ENCODE measurements around the gene BLTP2. TPM values are rescaled to one million over a fixed set of nuclear protein-coding genes. Genes with fewer than 3 reads are reported as not detected.

BLTP2 gene
- total RNA-seq (2022; extraction: Qiagen RNA extraction; ENCODE audit: low read depth): 50.8 to 63.8 TPM (median 58.0 TPM) in 5 replicates

DNA sequence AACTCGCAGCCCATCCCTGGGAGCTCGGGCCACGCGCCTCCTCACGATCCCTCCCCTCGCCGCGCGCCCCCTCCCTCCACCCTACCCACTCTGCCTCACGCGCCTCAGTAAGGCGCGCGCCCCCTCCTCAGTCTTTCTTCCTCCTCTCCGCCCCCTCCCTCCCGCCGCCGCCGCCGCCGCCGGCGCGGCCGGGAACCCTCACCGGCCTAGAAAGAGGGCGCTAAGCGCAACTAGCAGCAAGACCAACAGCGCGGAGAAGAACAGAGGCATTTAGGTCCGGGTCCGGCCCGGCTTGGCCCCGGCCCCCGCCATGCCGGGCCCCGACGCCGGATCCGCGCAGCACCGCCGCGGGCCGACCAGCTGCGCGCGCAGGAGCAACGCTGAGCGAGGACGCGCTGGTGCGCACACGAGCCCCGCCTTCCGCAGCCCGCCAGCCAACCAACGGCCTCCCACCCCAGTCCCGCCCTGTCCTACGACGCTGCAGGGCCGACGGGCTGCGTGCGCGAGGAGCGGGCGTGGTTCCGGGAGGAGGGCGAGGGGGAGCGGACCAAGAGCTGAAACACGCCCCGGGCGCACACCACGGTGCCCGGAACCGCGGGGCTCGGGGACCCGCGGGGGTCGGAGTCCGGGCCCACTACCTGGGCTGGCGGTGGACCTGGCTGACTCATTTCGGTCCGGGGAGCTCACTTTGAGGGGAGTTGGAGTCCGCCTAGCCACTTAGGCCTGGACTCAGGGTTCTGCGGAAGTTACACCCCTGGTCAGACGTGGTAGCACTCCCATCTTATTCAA, at the start of gene BLTP2:
Gene BLTP2 (minus strand): TSS at position 372 of the 789 bp plus-strand sequence. CDS start 102 bp downstream, at position 270.

DNA sequence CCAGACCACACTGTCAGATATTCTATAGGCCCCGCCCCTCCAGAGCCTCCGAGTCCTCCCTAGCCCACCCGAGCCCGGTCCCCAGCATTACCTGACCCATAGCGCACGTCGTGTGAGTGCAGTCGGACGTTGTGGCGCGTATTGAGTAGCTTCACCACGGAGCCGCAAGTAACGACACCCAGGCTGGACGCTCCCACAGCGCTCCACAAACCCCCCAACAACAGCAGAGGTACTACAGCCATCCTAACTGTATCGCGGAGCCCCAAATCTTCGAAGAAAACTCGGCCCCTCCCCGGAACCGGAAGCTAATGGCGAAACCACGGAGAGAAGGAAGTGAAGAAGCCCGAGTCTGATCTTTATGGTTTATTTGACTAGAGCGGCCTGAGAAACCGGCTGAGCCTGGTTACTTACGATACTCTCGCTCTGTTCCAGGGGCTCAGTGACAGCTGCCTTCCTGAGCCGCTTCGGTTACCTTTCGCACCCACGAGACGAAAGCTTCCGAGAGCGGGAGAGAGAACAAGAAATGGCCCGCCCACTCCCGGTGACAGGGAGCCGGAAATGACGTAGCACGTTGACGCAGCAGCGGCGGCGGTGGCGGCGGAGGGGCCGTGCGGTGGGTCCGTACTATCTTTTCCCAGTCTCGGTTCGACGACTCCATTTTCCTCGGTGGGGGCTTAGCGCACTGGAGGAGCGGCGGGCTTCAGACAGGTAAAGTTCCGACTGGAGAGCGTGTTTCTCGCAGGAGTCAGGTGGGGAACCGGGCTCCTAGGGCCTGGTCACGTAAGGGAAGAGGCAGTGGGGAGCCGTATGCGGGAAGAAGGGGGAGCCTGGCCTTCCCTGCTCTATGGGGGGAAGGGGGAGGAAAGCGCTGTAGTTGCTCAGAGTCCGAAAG, 16.9 kb upstream of the BLTP2 start, which contains the start of the genes SDF2 and SUPT6H:
Gene SDF2 (minus strand): TSS at position 272 of the 892 bp plus-strand sequence. CDS start 30 bp downstream, at position 242.
Gene SUPT6H (plus strand): TSS at position 571 of the 892 bp plus-strand sequence. CDS start 11,197 bp downstream, outside the sequence.

DNA sequence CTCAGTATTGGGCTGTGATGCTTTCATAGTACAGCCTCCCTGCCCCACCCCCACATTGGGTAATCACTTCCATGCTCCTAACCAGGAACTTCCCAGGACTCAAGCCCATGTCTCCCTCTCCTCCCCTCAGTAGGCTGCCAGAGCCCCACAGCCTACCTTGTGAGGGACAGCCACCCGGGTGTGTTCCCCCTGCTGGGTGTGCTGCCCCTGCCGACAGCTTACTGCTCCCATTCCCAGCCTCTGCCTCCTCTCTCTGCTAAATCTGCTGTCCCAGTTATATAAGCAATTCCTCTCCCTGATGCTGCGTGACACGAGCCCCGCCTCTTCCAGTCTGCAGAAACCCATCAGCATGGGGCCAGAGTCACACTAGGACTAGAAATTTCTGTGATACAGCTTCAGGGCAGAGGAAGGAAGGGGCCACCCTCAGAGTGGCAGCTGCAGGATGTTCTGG, 31.0 kb downstream of the BLTP2 start, which contains the start of gene RSKR:
Gene RSKR (minus strand): TSS at position 255 of the 451 bp plus-strand sequence. CDS start 24 bp downstream, at position 231.

DNA sequence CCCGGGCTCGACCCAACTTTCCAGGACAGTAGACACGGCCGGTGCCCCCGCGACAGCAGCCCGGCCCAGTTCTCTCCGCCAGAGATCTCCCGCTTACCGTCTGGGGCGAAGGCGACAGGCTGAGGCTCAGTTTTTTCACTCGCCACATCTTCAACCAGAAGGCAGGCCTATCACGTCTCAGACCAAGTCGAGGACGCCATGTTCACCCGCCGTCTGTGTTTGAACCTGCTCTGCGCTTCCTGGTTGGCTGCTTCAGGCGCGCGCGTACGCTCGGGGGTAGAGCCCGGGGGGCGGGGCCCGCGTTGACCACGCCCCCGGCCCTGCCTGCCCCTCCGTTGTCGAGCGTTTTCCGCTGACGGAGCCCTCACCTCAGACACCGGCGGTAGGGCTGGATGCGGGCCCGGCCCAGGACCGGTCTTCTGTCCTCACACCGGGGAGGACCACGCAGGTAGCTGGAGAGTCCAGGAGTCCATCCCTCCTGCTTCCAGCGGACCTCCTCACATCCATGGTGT, 46.1 kb downstream of the BLTP2 start, which contains the start of gene SPAG5:
Gene SPAG5 (minus strand): TSS at position 227 of the 512 bp plus-strand sequence. CDS start 79 bp downstream, at position 148.

Other genes with a start within 250 kb of the BLTP2 start
- gene SLC46A1, start 238.9 kb downstream of the BLTP2 start, total RNA-seq (2022; extraction: Qiagen RNA extraction; ENCODE audit: low read depth): 16.3 to 20.4 TPM (median 18.9 TPM) in 5 replicates
- 0.10 to 0.18 TPM (median 0.14 TPM) in 5 replicates for gene SLC13A2, start 171.5 kb downstream of the BLTP2 start, total RNA-seq (2022; extraction: Qiagen RNA extraction; ENCODE audit: low read depth)
- 0.03 TPM in 2 of 5 replicates, not detected in the others for gene FOXN1, start 138.8 kb downstream of the BLTP2 start, total RNA-seq (2022; extraction: Qiagen RNA extraction; ENCODE audit: low read depth)
- gene UNC119, start 92.5 kb downstream of the BLTP2 start, total RNA-seq (2022; extraction: Qiagen RNA extraction; ENCODE audit: low read depth): 26.8 to 35.5 TPM (median 29.7 TPM) in 5 replicates
- 51.4 to 61.9 TPM (median 58.3 TPM) in 5 replicates for gene PIGS, start 73.6 kb downstream of the BLTP2 start, total RNA-seq (2022; extraction: Qiagen RNA extraction; ENCODE audit: low read depth)
- 1.2 to 2.3 TPM (median 2.1 TPM) in 5 replicates for gene ALDOC, start 68.3 kb downstream of the BLTP2 start, total RNA-seq (2022; extraction: Qiagen RNA extraction; ENCODE audit: low read depth)
- 70.5 to 83.0 TPM (median 75.8 TPM) in 5 replicates for gene SPAG5, start 46.1 kb downstream of the BLTP2 start, total RNA-seq (2022; extraction: Qiagen RNA extraction; ENCODE audit: low read depth)
- 2.5 to 4.6 TPM (median 3.8 TPM) in 5 replicates for gene RSKR, start 31.0 kb downstream of the BLTP2 start, total RNA-seq (2022; extraction: Qiagen RNA extraction; ENCODE audit: low read depth)
- 80.3 to 84.5 TPM (median 82.4 TPM) in 5 replicates for gene SDF2, start 16.7 kb upstream of the BLTP2 start, total RNA-seq (2022; extraction: Qiagen RNA extraction; ENCODE audit: low read depth)
- gene SUPT6H, start 17.0 kb upstream of the BLTP2 start, total RNA-seq (2022; extraction: Qiagen RNA extraction; ENCODE audit: low read depth): 67.1 to 72.5 TPM (median 71.6 TPM) in 5 replicates
- 0.88 to 1.8 TPM (median 1.3 TPM) in 5 replicates for gene PROCA1, start 66.7 kb upstream of the BLTP2 start, total RNA-seq (2022; extraction: Qiagen RNA extraction; ENCODE audit: low read depth)
- gene RAB34, start 72.7 kb upstream of the BLTP2 start, total RNA-seq (2022; extraction: Qiagen RNA extraction; ENCODE audit: low read depth): 200 to 242 TPM (median 235 TPM) in 5 replicates
- 1,948 to 2,533 TPM (median 2,127 TPM) in 5 replicates for gene RPL23A, start 74.8 kb upstream of the BLTP2 start, total RNA-seq (2022; extraction: Qiagen RNA extraction; ENCODE audit: low read depth)
- 28.8 to 45.3 TPM (median 43.0 TPM) in 5 replicates for gene TLCD1, start 81.1 kb upstream of the BLTP2 start, total RNA-seq (2022; extraction: Qiagen RNA extraction; ENCODE audit: low read depth)
- gene NEK8, start 83.6 kb upstream of the BLTP2 start, total RNA-seq (2022; extraction: Qiagen RNA extraction; ENCODE audit: low read depth): 3.3 to 4.7 TPM (median 4.5 TPM) in 5 replicates
- 60.4 to 85.7 TPM (median 78.9 TPM) in 5 replicates for gene TRAF4, start 98.9 kb upstream of the BLTP2 start, total RNA-seq (2022; extraction: Qiagen RNA extraction; ENCODE audit: low read depth)
- 31.7 to 38.7 TPM (median 35.9 TPM) in 5 replicates for gene FAM222B, start 197.6 kb upstream of the BLTP2 start, total RNA-seq (2022; extraction: Qiagen RNA extraction; ENCODE audit: low read depth)
- 73.5 to 91.3 TPM (median 88.3 TPM) in 5 replicates for gene ERAL1, start 209.9 kb upstream of the BLTP2 start, total RNA-seq (2022; extraction: Qiagen RNA extraction; ENCODE audit: low read depth)

Data from A549 treated with GW870086 at 1 μM for 4 hours (cell line).